Occipital lobe (tissue), 2 donors: ENCODE data around the gene CXXC4. TPM values are rescaled to one million over a fixed set of nuclear protein-coding genes. Genes with fewer than 3 reads are reported as not detected.

Source experiments
- DNase-seq: peaks from one replicate; lab custom pipeline; 2025; lab: John Stamatoyannopoulos, UW
- total RNA-seq: library from RNA; depleted of rRNA; stranded (reverse); fragments of >200 nt; gene quantifications from one replicate; pipeline ENCODE4 v1.2.3, GENCODE V29; 2014

The CXXC4 gene
- 128 TPM for total RNA-seq

- DNase-seq: peak; percentile 90
These were observed at the start of gene CXXC4 for GRCh38 chr4:104494822-104495559. CXXC4 (minus strand) TSS chr4:104494894; CDS start chr4:104491802, 3,092 bp downstream.

- DNase-seq: no peak
These were observed 38.5 kb upstream of the CXXC4 start for GRCh38 chr4:104533156-104533555.

DNA sequence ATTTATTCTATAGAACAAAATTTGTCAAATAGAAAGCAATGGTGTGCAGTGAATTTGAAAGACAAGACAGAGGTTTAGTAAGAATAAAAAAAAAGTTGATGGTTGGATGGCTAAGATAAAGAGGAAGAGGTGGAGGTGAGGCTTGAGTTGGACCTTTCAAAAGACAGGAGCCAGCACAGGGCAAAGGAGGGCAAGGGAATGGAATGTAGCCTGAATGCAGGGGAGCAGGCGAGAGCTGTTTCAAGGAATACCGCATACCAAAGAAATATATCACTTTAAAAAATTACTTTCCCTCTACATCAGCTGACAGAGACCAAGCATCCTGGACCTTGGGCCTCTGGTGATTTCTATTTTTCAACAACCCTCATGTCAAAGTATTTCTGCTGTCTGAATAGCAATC lies 38.0 kb upstream of the CXXC4 start:
- no peak for DNase-seq

GRCh38 chr4:104531390-104531789 lies 36.7 kb upstream of the CXXC4 start:
- no peak for DNase-seq

GRCh38 chr4:104530426-104530825 lies 35.7 kb upstream of the CXXC4 start:
- DNase-seq: no peak

- no peak for DNase-seq
These were observed 29.9 kb upstream of the CXXC4 start for GRCh38 chr4:104524591-104524990.

DNA sequence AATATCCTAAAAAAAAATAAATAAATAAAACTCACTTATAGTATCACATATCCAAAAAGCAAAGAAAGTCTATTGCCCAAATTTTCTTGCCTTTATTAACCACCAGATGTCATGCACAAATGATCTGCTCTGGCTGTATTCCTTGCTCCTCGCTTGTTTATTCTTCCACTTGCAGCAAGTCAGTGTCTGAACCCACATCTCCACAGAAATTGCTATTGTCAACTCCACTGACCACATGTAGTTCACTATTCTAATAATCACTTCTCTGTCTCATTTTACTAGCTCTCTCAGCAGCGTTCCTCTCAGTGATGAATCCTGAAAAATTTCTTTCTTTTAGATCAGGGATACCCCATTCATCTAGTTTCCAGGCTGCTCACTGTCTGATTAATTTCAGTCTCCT lies 29.3 kb upstream of the CXXC4 start:
- DNase-seq: no peak

DNA sequence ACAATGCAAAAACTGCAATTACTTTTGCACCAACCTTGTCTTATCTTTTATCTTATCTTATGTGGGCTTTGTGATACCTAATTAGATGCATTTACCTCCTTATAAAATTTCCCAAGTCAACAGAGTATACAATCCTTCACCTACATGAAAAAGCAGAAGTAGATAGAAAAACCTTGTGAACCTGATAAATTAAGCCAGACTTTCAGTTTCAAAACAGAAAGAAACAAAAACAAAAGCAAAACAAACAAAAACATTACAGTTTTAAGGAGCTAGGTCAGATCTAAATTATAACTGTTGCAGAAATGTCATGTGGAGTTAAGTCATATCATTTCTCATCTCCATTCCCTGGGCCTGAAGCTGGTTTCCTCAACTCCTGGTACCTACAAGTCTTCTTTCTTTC lies 24.9 kb upstream of the CXXC4 start:
- no peak for DNase-seq

- no peak for DNase-seq
These were observed 22.2 kb upstream of the CXXC4 start for GRCh38 chr4:104516884-104517283.

GRCh38 chr4:104508224-104508623 lies 13.5 kb upstream of the CXXC4 start:
- DNase-seq: no peak

DNA sequence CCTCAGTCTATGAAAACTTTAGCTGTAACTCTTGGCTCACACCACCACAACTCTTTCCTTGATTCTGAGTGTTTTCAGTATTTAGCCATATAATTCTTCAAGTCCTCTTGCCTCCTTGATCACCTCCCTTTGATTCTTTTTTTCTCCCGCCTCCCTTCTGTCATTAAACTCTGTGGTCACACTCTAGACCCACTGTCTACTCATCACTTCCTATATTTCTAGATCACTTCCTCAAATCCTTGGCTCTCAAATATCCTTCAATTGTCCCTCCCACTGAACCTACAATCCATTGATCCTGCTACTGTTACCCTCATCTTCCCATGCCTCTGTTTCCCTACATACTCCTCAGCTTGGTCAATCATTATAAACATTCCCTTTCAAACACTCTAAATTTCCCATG lies 12.4 kb upstream of the CXXC4 start:
- no peak for DNase-seq

DNA sequence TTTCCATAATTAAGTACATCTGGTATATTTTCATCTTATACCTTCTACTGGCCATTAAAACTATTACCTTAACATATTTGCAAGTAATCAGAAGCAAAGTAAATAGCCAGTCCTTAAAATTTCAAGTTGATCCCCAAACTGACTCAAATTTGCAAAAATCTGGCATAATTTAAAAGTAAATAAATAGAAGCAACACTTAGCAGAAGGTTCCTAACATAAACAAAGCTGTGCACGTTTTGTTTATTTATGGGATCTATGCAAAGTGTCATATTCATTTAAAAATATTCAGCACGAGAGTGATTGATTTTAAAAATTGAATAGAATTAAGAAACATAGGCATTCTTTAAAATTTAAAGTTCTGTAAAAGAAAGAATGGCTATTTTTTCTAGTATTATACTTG lies 9.8 kb upstream of the CXXC4 start:
- DNase-seq: no peak

- DNase-seq: no peak
These were observed 7.8 kb upstream of the CXXC4 start for GRCh38 chr4:104502471-104502870.

- no peak for DNase-seq
These were observed 6.6 kb upstream of the CXXC4 start for GRCh38 chr4:104501290-104501689.

DNA sequence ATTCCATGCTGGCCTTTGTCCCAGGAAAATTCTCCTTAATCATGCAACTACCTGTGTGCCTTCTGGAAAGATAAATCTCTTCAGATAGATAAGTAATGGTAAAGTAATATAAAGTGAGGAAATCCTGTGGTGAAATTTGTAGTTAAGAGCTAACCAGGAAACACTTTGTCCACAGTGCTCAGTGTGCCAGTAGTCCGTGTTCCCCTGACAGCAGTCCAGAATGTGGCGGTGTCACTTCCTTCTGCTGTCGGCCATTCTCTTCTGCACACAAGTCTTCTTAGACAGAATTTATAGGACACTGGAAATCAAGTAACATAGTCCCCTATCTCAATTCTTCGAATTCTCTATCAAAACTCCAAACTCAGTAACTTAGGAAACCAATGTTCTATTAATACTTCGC lies 5.7 kb upstream of the CXXC4 start:
- DNase-seq: no peak

GRCh38 chr4:104494185-104494584 lies 509 bp downstream of the CXXC4 start:
- DNase-seq: no peak

GRCh38 chr4:104493081-104493831 lies 1.4 kb downstream of the CXXC4 start:
- DNase-seq: no peak

DNA sequence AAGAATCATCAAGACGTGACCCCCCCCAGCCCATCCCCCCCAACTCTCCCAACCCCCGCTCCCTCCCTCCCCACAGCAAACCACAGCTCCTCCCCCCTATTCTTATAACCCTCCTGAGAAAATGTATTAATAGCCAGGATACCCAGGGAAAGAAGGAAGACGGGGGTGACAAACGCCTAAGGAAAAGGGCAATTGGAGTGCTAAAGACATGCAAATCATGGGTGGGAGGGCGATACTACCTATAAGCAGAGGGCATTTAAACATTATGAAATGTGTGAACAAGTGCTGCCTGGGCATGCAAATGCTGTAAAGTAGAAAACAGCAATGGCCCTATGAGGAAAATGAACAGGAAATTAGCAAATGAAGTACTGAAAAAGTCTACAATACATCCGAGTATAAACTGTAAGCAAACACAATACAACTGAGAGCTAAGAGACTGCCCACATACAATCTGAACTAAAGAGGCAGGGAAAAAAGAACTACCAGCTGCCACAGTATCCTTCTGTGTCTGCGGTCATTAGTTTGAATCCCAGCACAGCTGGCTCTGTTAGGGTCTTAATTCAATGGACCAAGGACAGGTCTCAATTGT lies 2.4 kb downstream of the CXXC4 start:
- no peak for DNase-seq

- DNase-seq: peak; percentile 37
These were observed 3.1 kb downstream of the CXXC4 start for GRCh38 chr4:104491481-104492182.

DNA sequence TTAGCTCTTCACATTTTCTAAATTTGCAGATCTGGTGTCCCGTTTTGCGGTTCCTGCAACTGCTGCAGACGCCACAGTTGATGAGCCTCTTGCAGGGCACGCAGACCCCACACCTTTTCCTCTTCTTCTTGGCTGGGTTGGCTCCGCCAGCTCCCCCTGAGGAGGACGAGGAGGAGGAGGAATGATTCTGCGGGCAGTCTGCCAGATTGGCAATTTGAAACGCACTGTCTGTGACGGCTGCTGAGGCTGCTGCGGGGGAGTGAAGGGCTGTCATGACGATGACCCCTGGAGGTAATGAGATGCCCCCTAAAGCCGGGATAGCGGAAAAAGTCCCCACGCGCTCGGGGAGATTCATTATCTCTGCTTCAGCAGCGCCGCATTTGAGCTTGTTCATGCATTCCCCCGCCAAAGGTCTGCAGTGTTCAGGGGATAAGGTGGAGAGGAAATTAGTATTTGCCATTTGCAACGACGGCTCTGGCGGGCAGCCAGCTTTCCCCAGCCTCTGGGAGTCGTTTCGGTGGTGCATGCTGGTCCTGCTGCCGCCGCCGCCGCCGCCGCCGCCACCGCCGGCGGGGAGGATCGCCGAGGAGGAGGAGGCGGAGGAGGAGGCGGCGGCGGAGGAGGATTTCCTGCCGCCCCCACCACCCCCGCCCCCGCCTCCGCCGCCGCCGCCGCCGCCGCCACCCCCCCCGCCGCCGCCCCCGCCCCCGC lies 3.8 kb downstream of the CXXC4 start:
- DNase-seq: peak; percentile 65

- DNase-seq: no peak
These were observed 4.5 kb downstream of the CXXC4 start for GRCh38 chr4:104490096-104490769.
